Measurements from ENCODE around the gene NEDD9. TPM values are rescaled to one million over a fixed set of nuclear protein-coding genes. Genes with fewer than 3 reads are reported as not detected.

Gene NEDD9
- polyA plus RNA-seq, 1 donor (not counting 4 experiments of a cell fraction or from before 2014, with no cell fraction given), result 3.3 TPM

GRCh38 chr6:11204005-11204399, 28.5 kb downstream of the NEDD9 start:
- no peaks in the 10 kb centered on the region for H3K9me3 ChIP-seq (ENCODE audit: control insufficient read depth, low read depth, low read length)
- H3K36me3 ChIP-seq (ENCODE audit: control insufficient read depth in 2 of 2, extremely low read depth in 1 of 2, insufficient read depth in 2 of 2, low read length in 2 of 2), result no peaks in the 10 kb centered on the region
- dilution Hi-C loops (cut with MboI; ENCODE audit: extremely low pct_ligation_motif_present, low sequenced_read_pairs), result no loop called here
- H2AFZ ChIP-seq (ENCODE audit: control insufficient read depth, low read length), result no peak overlapping the region
- no peaks in the 10 kb centered on the region for H4K20me1 ChIP-seq (ENCODE audit: control insufficient read depth, extremely low read depth, insufficient read depth, low read length)
- no peaks in the 10 kb centered on the region for H3K79me2 ChIP-seq (ENCODE audit: control insufficient read depth, insufficient read depth, low read length)
- FAIRE-seq (no peak), DNase-seq (ENCODE audit: low read depth, low spot score) (no peak)
- peaks cover 43% of the 10 kb centered on the region for H3K4me1 ChIP-seq (ENCODE audit: control insufficient read depth, extremely low read depth, insufficient read depth, low read length)
- H3K9me1 ChIP-seq (ENCODE audit: control insufficient read depth, extremely low read depth, insufficient read depth, low read length), result no peaks in the 10 kb centered on the region
- H3K4me3 ChIP-seq (ENCODE audit: control insufficient read depth in 2 of 3, extremely low read depth in 1 of 3, insufficient read depth in 2 of 3, low read depth in 1 of 3, low read length in 3 of 3), result no peak overlapping the region
- TF ChIP-seq, protein P1, sequence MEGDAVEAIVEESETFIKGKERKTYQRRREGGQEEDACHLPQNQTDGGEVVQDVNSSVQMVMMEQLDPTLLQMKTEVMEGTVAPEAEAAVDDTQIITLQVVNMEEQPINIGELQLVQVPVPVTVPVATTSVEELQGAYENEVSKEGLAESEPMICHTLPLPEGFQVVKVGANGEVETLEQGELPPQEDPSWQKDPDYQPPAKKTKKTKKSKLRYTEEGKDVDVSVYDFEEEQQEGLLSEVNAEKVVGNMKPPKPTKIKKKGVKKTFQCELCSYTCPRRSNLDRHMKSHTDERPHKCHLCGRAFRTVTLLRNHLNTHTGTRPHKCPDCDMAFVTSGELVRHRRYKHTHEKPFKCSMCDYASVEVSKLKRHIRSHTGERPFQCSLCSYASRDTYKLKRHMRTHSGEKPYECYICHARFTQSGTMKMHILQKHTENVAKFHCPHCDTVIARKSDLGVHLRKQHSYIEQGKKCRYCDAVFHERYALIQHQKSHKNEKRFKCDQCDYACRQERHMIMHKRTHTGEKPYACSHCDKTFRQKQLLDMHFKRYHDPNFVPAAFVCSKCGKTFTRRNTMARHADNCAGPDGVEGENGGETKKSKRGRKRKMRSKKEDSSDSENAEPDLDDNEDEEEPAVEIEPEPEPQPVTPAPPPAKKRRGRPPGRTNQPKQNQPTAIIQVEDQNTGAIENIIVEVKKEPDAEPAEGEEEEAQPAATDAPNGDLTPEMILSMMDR (optimal IDR thresholded peaks at IDR 0.05 in 1 of 3, IDR thresholded peaks at IDR 0.05 in 1 of 3, conservative IDR thresholded peaks at IDR 0.05 in 1 of 3; ENCODE audit: extremely low read depth in 1 of 3, insufficient read depth in 2 of 3, low read length in 3 of 3), result no peak
- TF ChIP-seq EZH2 (IDR thresholded peaks at IDR 0.05; ENCODE audit: low read length), result no peak
- H3K4me2 ChIP-seq (ENCODE audit: control insufficient read depth, extremely low read depth, insufficient read depth, low read depth, low read length), result no peak overlapping the region
- H3K27me3 ChIP-seq (ENCODE audit: control insufficient read depth, extremely low read depth, insufficient read depth, low read length), result no peaks in the 10 kb centered on the region
- no peak overlapping the region for H3K9ac ChIP-seq (ENCODE audit: control insufficient read depth, extremely low read depth, insufficient read depth, low read length)
- no peak overlapping the region for H3K27ac ChIP-seq (ENCODE audit: control insufficient read depth, insufficient read depth, low read length)

- dilution Hi-C loops (cut with MboI; ENCODE audit: extremely low pct_ligation_motif_present, low sequenced_read_pairs), result no loop called here
- no peak overlapping the region for H3K4me2 ChIP-seq (ENCODE audit: control insufficient read depth, extremely low read depth, insufficient read depth, low read depth, low read length)
- H3K9me3 ChIP-seq (ENCODE audit: control insufficient read depth, low read depth, low read length), result no peaks in the 10 kb centered on the region
- no peak for DNase-seq (ENCODE audit: low read depth, low spot score)
- FAIRE-seq, result no peak
- TF ChIP-seq, protein P1 (optimal IDR thresholded peaks at IDR 0.05 in 1 of 3, IDR thresholded peaks at IDR 0.05 in 1 of 3, conservative IDR thresholded peaks at IDR 0.05 in 1 of 3; ENCODE audit: extremely low read depth in 1 of 3, insufficient read depth in 2 of 3, low read length in 3 of 3), result no peak
- no peak for TF ChIP-seq EZH2 (IDR thresholded peaks at IDR 0.05; ENCODE audit: low read length)
- H3K4me3 ChIP-seq (ENCODE audit: control insufficient read depth in 2 of 3, extremely low read depth in 1 of 3, insufficient read depth in 2 of 3, low read depth in 1 of 3, low read length in 3 of 3), result no peak overlapping the region
- no peaks in the 10 kb centered on the region for H3K36me3 ChIP-seq (ENCODE audit: control insufficient read depth in 2 of 2, extremely low read depth in 1 of 2, insufficient read depth in 2 of 2, low read length in 2 of 2)
- H4K20me1 ChIP-seq (ENCODE audit: control insufficient read depth, extremely low read depth, insufficient read depth, low read length), result no peaks in the 10 kb centered on the region
- H3K4me1 ChIP-seq (ENCODE audit: control insufficient read depth, extremely low read depth, insufficient read depth, low read length), result peaks cover 38% of the 10 kb centered on the region
- no peaks in the 10 kb centered on the region for H3K9me1 ChIP-seq (ENCODE audit: control insufficient read depth, extremely low read depth, insufficient read depth, low read length)
- no peak overlapping the region for H3K9ac ChIP-seq (ENCODE audit: control insufficient read depth, extremely low read depth, insufficient read depth, low read length)
- H3K79me2 ChIP-seq (ENCODE audit: control insufficient read depth, insufficient read depth, low read length), result no peaks in the 10 kb centered on the region
- H2AFZ ChIP-seq (ENCODE audit: control insufficient read depth, low read length), result no peak overlapping the region
- no peak overlapping the region for H3K27ac ChIP-seq (ENCODE audit: control insufficient read depth, insufficient read depth, low read length)
- H3K27me3 ChIP-seq (ENCODE audit: control insufficient read depth, extremely low read depth, insufficient read depth, low read length), result no peaks in the 10 kb centered on the region
These were observed 29.0 kb downstream of the NEDD9 start for GRCh38 chr6:11203306-11204004.
